CD14-positive monocyte (primary cell): Measurements from ENCODE around the gene SCRN2. TPM values are rescaled to one million over a fixed set of nuclear protein-coding genes. Genes with fewer than 3 reads are reported as not detected.

Experiments
- DNase-seq, 3 donors: peaks; one replicate each; pipeline ENCODE4 v3.0.0-alpha.2; 2011 to 2022
- H2AFZ ChIP-seq: 2 replicates; pipeline ENCODE4 v1.6.0; 2012; ENCODE audit warnings: mild to moderate bottlenecking, low read depth, low read length, inconsistent platforms; ENCODE audit not compliant: insufficient read depth, poor library complexity, severe bottlenecking
- H3K27ac ChIP-seq, 2 donors: 1 replicate in 1 of 2; 2 replicates in 1 of 2; pipeline ENCODE4 v1.5.1; 2012 to 2013; ENCODE audit warnings: low read length in 2 of 2, control low read depth in 1 of 2, inconsistent platforms in 1 of 2, low read depth in 1 of 2, mild to moderate bottlenecking in 1 of 2
- H3K27me3 ChIP-seq, 2 donors: one replicate each; pipeline versions ENCODE4 v1.6.0 to v1.6.1; 2011 to 2013; ENCODE audit warnings: low read length in 2 of 2; ENCODE audit not compliant: control insufficient read depth in 2 of 2, insufficient read depth in 2 of 2
- H3K36me3 ChIP-seq, 2 donors: replicated peaks in 1 of 2; 1 replicate in 1 of 2; 2 replicates in 1 of 2; pipeline versions ENCODE4 v1.5.1 to v1.6.1; 2012 to 2013; ENCODE audit warnings: low read length in 2 of 2, control low read depth in 1 of 2, inconsistent platforms in 1 of 2, mild to moderate bottlenecking in 1 of 2; ENCODE audit not compliant: insufficient read depth in 2 of 2, control insufficient read depth in 1 of 2
- H3K4me1 ChIP-seq, 2 donors: 1 replicate in 1 of 2; 2 replicates in 1 of 2; pipeline versions ENCODE4 v1.5.1 to v1.6.1; 2012 to 2013; ENCODE audit warnings: low read length in 2 of 2, control low read depth in 1 of 2, inconsistent platforms in 1 of 2, mild to moderate bottlenecking in 1 of 2, moderate library complexity in 1 of 2; ENCODE audit not compliant: insufficient read depth in 2 of 2, control insufficient read depth in 1 of 2
- H3K4me2 ChIP-seq: replicated peaks from 2 replicates; pipeline ENCODE3; 2012; ENCODE audit warnings: low read length, moderate library complexity, mild to moderate bottlenecking; ENCODE audit not compliant: poor library complexity, severe bottlenecking; ENCODE audit errors: extremely low read depth
- H3K4me3 ChIP-seq, 3 experiments: fragments of 200-600 bp in 1 of 3; sonication (generic) in 1 of 3; replicated peaks in 1 of 3; 1 replicate in 2 of 3; 2 replicates in 1 of 3; pipeline ENCODE4 v1.5.1; 2011 to 2013; ENCODE audit warnings: low read length in 3 of 3, mild to moderate bottlenecking in 3 of 3, control low read depth in 2 of 3, low read depth in 2 of 3, inconsistent platforms in 1 of 3, moderate library complexity in 1 of 3
- H3K79me2 ChIP-seq: 2 replicates; pipeline ENCODE4 v1.6.0; 2012; ENCODE audit warnings: mild to moderate bottlenecking, control low read depth, inconsistent platforms, low read length, moderate library complexity; ENCODE audit not compliant: insufficient read depth
- H3K9ac ChIP-seq: 2 replicates; pipeline ENCODE4 v1.6.0; 2017; ENCODE audit warnings: low read length, mild to moderate bottlenecking; ENCODE audit not compliant: insufficient read depth, poor library complexity, severe bottlenecking
- H3K9me3 ChIP-seq, 2 donors: replicated peaks in 1 of 2; 1 replicate in 1 of 2; 2 replicates in 1 of 2; pipeline versions ENCODE4 v1.5.1 to v1.6.1; 2012 to 2013; ENCODE audit warnings: low read length in 2 of 2, control low read depth in 1 of 2; ENCODE audit not compliant: control insufficient read depth in 1 of 2, insufficient read depth in 1 of 2
- H4K20me1 ChIP-seq: 2 replicates; pipeline ENCODE4 v1.6.0; 2012; ENCODE audit warnings: mild to moderate bottlenecking, low read length, control low read depth, moderate library complexity; ENCODE audit not compliant: insufficient read depth
- H3K27ac Mint-ChIP-seq, 7 donors: one replicate each; pipeline ENCODE4 v1.8.0; 2020; ENCODE audit warnings: mild to moderate bottlenecking in 7 of 7, mixed read lengths in 7 of 7, moderate library complexity in 6 of 7, inconsistent platforms in 2 of 7
- H3K27me3 Mint-ChIP-seq, 3 donors: one replicate each; pipeline ENCODE4 v1.8.0; 2021 to 2022; ENCODE audit warnings: low read depth in 3 of 3, mild to moderate bottlenecking in 3 of 3, mixed read lengths in 3 of 3, moderate library complexity in 3 of 3, inconsistent platforms in 1 of 3
- H3K36me3 Mint-ChIP-seq, 2 donors: one replicate each; pipeline ENCODE4 v1.8.0; 2020; ENCODE audit warnings: mixed read lengths in 2 of 2, inconsistent platforms in 1 of 2, mild to moderate bottlenecking in 1 of 2
- H3K4me1 Mint-ChIP-seq: one replicate; pipeline ENCODE4 v1.8.0; 2020; ENCODE audit warnings: mild to moderate bottlenecking, mixed read lengths
- H3K4me3 Mint-ChIP-seq, 2 donors: one replicate each; pipeline ENCODE4 v1.8.0; 2020; ENCODE audit warnings: mild to moderate bottlenecking in 2 of 2, mixed read lengths in 2 of 2, moderate library complexity in 1 of 2
- H3K9me3 Mint-ChIP-seq, 7 donors: one replicate each; pipeline ENCODE4 v1.8.0; 2020 to 2022; ENCODE audit warnings: mixed read lengths in 7 of 7, mild to moderate bottlenecking in 6 of 7, moderate library complexity in 6 of 7, inconsistent platforms in 2 of 7
- CTCF ChIP-seq: fragments of 200-600 bp; IDR thresholded peaks from one replicate; pipeline ENCODE4 v1.8.0; 2022; ENCODE audit warnings: antibody characterized with exemption, mild to moderate bottlenecking
- WGBS: methylation state at CpG from one replicate; pipeline ENCODE4 v1.1.5; 2013; ENCODE audit warnings: missing lambda C conversion rate; ENCODE audit not compliant: insufficient coverage; 5-methylcytosine and 5-hydroxymethylcytosine counted together
- intact Hi-C, 2 donors: fragments of 100-400 bp; cut with micrococcal nuclease; formaldehyde crosslinking; loops; one replicate each; pipeline versions ENCODE4 v1.15.0 to v1.15.1; 2023
- polyA plus RNA-seq, 3 donors: library from polyadenylated mRNA; depleted of rRNA in 1 of 3; unstranded in 2 of 3; stranded (reverse) in 1 of 3; fragments of 300-500 nt in 2 of 3; fragments of >200 nt in 1 of 3; fragmentation: Illumina TruSeq in 2 of 3; gene quantifications; 1 replicate in 2 of 3; 2 replicates in 1 of 3; pipeline ENCODE4 v1.2.3, GENCODE V29; 2012 to 2021

Gene SCRN2
- polyA plus RNA-seq, 3 donors, result 13.2 to 45.1 (median 14.5) TPM

DNA sequence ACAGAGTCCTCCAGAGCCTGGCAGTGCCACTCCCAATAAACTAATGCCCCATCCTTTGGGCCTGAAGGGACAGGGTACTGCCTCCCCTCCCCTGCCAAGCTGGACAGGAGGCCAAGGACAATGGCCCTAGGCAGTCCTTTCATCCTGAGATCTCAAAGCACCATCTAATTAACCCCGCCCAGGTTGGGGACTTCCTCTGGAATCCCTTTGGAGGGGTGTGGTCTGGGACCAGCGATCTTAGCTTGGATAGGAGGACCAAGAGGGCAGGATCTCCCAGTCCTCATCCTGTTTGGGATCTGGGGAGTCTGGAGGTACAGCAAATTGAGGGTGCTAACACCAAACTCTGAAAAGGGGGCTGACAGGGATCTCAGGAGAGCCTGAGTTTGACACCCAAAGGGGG, 28.0 kb upstream of the SCRN2 start:
- WGBS, result 17% methylated on average over 1 of the region's 2 CpGs
- Histone ChIP-seq H3K4me3 (no peak overlapping the region), H3K4me1 (no peaks in the 10 kb centered on the region), H2AFZ (no peak overlapping the region), H3K36me3 (no peaks in the 10 kb centered on the region), H3K9me3 (peaks cover 6 to 7% of the 10 kb centered on the region in 2 donors), H3K4me2 (no peak overlapping the region), H3K27me3 (peaks cover 24 to 30% of the 10 kb centered on the region in 2 donors), H3K27ac (no peak overlapping the region), H3K9ac (no peak overlapping the region), H4K20me1 (no peaks in the 10 kb centered on the region), H3K79me2 (no peaks in the 10 kb centered on the region)
- Mint-ChIP-seq H3K9me3 (peaks cover 3 to 7% (median 6%) of the 10 kb centered on the region in 7 donors), H3K27ac (no peak overlapping the region), H3K4me3 (no peak overlapping the region), H3K36me3 (no peaks in the 10 kb centered on the region), H3K27me3 (peaks cover 32 to 66% (median 40%) of the 10 kb centered on the region in 3 donors), H3K4me1 (peaks cover 13% of the 10 kb centered on the region)
- DNase-seq, result no peak
- no peak for TF ChIP-seq CTCF
- intact Hi-C loops, result no loop called here

DNA sequence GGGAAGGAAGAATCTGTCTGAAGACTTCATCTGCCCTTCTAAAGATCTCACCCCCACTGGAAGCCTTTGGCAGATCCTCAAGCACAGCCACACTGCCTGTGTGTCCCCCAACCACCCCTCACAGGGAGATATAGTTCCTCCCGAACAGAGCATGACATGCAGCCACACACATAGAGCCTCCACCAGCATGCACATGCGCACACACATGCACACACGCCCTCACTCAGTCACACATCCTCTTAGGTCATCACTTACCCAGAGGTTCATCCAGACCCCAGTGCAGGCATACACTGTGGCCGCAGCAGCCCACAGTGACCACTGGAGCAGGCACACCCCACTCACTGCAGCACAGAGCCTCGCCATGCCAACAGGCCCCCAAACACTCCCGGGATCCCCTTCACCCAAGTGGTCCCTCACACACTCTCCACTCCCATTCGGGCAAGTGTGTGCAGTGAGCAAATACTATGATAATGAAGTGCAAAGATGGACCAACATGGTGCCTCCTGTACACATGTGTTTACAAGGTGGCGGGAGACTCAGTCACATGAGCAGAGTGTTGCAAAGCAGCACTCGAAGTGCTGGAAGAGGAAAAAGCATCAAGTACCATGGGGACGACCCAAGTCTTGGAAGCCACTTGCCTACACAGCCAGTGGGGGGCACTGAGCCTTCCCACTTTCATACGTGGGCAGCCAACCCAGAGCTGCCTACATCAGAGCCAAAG, 26.9 kb upstream of the SCRN2 start:
- H3K27ac Mint-ChIP-seq, result no peak overlapping the region
- no peak overlapping the region for H3K4me3 Mint-ChIP-seq
- peaks cover 0 to 3% (median 0%) of the 10 kb centered on the region in 7 donors for H3K9me3 Mint-ChIP-seq
- peaks cover 13% of the 10 kb centered on the region for H3K4me1 Mint-ChIP-seq
- Histone ChIP-seq H3K27me3 (peaks cover 21 to 28% of the 10 kb centered on the region in 2 donors), H2AFZ (no peak overlapping the region), H3K79me2 (no peaks in the 10 kb centered on the region), H3K4me3 (no peak overlapping the region), H3K4me1 (no peaks in the 10 kb centered on the region), H4K20me1 (no peaks in the 10 kb centered on the region), H3K36me3 (no peaks in the 10 kb centered on the region), H3K9me3 (no peaks in the 10 kb centered on the region), H3K27ac (no peak overlapping the region), H3K9ac (no peak overlapping the region), H3K4me2 (no peak overlapping the region)
- no peak for DNase-seq
- no peaks in the 10 kb centered on the region for H3K36me3 Mint-ChIP-seq
- H3K27me3 Mint-ChIP-seq, result peaks cover 26 to 57% (median 37%) of the 10 kb centered on the region in 3 donors
- intact Hi-C loops, result no loop called here
- TF ChIP-seq CTCF, result no peak
- 85% methylated on average over 8 of the region's 11 CpGs for WGBS
